Measurements from ENCODE around the gene GRIFIN. TPM values are rescaled to one million over a fixed set of nuclear protein-coding genes. Genes with fewer than 3 reads are reported as not detected.

The GRIFIN gene
- total RNA-seq, 1 donor from 2014 or later, result not detected

- TF ChIP-seq, protein P1, sequence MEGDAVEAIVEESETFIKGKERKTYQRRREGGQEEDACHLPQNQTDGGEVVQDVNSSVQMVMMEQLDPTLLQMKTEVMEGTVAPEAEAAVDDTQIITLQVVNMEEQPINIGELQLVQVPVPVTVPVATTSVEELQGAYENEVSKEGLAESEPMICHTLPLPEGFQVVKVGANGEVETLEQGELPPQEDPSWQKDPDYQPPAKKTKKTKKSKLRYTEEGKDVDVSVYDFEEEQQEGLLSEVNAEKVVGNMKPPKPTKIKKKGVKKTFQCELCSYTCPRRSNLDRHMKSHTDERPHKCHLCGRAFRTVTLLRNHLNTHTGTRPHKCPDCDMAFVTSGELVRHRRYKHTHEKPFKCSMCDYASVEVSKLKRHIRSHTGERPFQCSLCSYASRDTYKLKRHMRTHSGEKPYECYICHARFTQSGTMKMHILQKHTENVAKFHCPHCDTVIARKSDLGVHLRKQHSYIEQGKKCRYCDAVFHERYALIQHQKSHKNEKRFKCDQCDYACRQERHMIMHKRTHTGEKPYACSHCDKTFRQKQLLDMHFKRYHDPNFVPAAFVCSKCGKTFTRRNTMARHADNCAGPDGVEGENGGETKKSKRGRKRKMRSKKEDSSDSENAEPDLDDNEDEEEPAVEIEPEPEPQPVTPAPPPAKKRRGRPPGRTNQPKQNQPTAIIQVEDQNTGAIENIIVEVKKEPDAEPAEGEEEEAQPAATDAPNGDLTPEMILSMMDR (IDR thresholded peaks at IDR 0.05), result no peak
- POLR2A ChIA-PET, result interaction anchor here (0.5 to 0.8 kb wide), 2 partner anchors 11 to 12 kb away, joined by 3 read pairs; no protein-coding TSS in a partner anchor
- no peak overlapping the region for H3K27ac Mint-ChIP-seq
- no peaks in the 10 kb centered on the region for H3K36me3 Mint-ChIP-seq (ENCODE audit: low read depth)
- H3K27me3 Mint-ChIP-seq, result peaks cover 5% of the 10 kb centered on the region
- peaks cover 6% of the 10 kb centered on the region for H3K4me1 Mint-ChIP-seq
- CTCF ChIA-PET, result no interaction called here
- no peaks in the 10 kb centered on the region for H3K9me3 Mint-ChIP-seq
- intact Hi-C loops (cut with micrococcal nuclease), result no loop called here
- DNase-seq (no peak), ATAC-seq (ENCODE audit: low read depth) (no peak)
- no peak overlapping the region for H3K4me3 Mint-ChIP-seq
Measured at GRCh38 chr7:2499181-2499580, 23.0 kb upstream of the GRIFIN start.

GRCh38 chr7:2498708-2499107 is 22.5 kb upstream of the GRIFIN start:
- no peak overlapping the region for H3K4me3 Mint-ChIP-seq
- no peaks in the 10 kb centered on the region for H3K9me3 Mint-ChIP-seq
- no peak overlapping the region for H3K27ac Mint-ChIP-seq
- ChIA-PET CTCF (interaction anchor here (1.0 kb wide), 1 partner anchor 68 kb away, joined by 5 read pairs; no protein-coding TSS in a partner anchor), POLR2A (interaction anchor here (0.7 to 1.0 kb wide), 4 partner anchors 10 to 31 kb away, joined by 3 read pairs; no protein-coding TSS in a partner anchor)
- TF ChIP-seq, protein P1 (IDR thresholded peaks at IDR 0.05), result no peak
- DNase-seq (no peak), ATAC-seq (ENCODE audit: low read depth) (no peak)
- H3K4me1 Mint-ChIP-seq, result peaks cover 5% of the 10 kb centered on the region
- peaks cover 5% of the 10 kb centered on the region for H3K27me3 Mint-ChIP-seq
- intact Hi-C loops (cut with micrococcal nuclease), result no loop called here
- no peaks in the 10 kb centered on the region for H3K36me3 Mint-ChIP-seq (ENCODE audit: low read depth)

- TF ChIP-seq, protein P1 (IDR thresholded peaks at IDR 0.05), result no peak
- Mint-ChIP-seq H3K4me3 (no peak overlapping the region), H3K27me3 (peaks cover 8% of the 10 kb centered on the region), H3K9me3 (no peaks in the 10 kb centered on the region), H3K27ac (no peak overlapping the region), H3K36me3 (ENCODE audit: low read depth) (no peaks in the 10 kb centered on the region), H3K4me1 (peaks cover 5% of the 10 kb centered on the region)
- ChIA-PET CTCF (interaction anchor here (1.0 kb wide), 1 partner anchor 69 kb away, joined by 5 read pairs; no protein-coding TSS in a partner anchor), POLR2A (interaction anchor here (0.5 to 1.0 kb wide), 4 partner anchors 11 to 35 kb away, joined by 3 to 4 read pairs (median 3); no protein-coding TSS in a partner anchor)
- no peak for ATAC-seq (ENCODE audit: low read depth)
- no peak for DNase-seq
- intact Hi-C loops (cut with micrococcal nuclease), result no loop called here
Measured at GRCh38 chr7:2497500-2498336, 21.5 kb upstream of the GRIFIN start.

DNA sequence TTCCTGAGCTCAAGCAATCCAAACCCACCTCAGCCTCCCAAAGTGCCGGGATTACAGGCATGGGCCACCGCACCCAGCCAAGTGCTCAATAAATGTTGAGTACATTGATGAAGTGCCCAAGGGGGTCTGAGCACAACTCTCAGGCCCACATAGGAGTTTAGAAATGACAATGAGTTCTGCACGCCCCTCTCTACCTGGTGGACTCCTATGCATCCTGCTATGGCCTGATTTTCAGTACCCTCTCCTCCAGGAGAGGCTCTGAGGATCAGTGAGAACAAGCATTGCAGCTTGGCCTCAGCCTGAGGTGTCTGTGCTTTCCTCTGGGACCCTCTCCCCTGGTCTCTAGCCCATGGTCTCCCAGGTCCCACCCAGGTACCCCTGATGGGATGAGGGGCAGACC is 20.9 kb upstream of the GRIFIN start:
- H3K27me3 Mint-ChIP-seq, result peaks cover 10% of the 10 kb centered on the region
- CTCF ChIA-PET, result no interaction called here

DNA sequence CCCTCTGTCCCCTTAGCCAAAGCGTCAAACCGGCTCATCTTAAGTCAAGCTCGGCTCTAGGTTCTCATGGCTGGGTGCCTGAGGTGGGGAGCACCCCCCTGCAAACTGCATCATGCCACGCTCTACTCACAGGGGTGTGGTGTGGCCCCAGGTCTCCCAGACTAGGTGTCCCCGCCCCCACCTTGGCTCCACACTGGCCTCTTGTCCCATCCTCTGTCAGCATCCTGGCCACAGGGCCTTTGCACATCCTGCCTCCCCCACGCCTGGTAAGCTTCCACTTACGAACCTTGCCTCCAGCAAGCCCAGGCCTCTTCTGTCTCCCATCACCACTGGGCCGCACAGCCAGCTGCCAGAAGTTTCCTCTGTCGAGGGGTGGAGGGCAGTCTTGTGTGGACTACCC is 20.2 kb upstream of the GRIFIN start:
- Mint-ChIP-seq H3K4me3 (no peak overlapping the region), H3K9me3 (no peaks in the 10 kb centered on the region), H3K27me3 (peaks cover 10% of the 10 kb centered on the region), H3K36me3 (ENCODE audit: low read depth) (no peaks in the 10 kb centered on the region), H3K27ac (no peak overlapping the region), H3K4me1 (peaks cover 5% of the 10 kb centered on the region)
- DNase-seq, result no peak
- intact Hi-C loops (cut with micrococcal nuclease), result no loop called here
- ATAC-seq (ENCODE audit: low read depth), result no peak
- ChIA-PET CTCF (no interaction called here), POLR2A (interaction anchor here (0.6 kb wide), 1 partner anchor 126 kb away, joined by 6 read pairs; no protein-coding TSS in a partner anchor)
- TF ChIP-seq, protein P1 (IDR thresholded peaks at IDR 0.05), result no peak

More for the DNA sequence above, 20.9 kb upstream of the GRIFIN start:
- TF ChIP-seq, protein P1 (IDR thresholded peaks at IDR 0.05), result no peak
- no peak for DNase-seq
- intact Hi-C loops (cut with micrococcal nuclease), result no loop called here
- Mint-ChIP-seq H3K36me3 (ENCODE audit: low read depth) (no peaks in the 10 kb centered on the region), H3K4me1 (peaks cover 5% of the 10 kb centered on the region), H3K27ac (no peak overlapping the region), H3K9me3 (no peaks in the 10 kb centered on the region), H3K4me3 (no peak overlapping the region)
- ATAC-seq (ENCODE audit: low read depth), result no peak
- POLR2A ChIA-PET, result interaction anchor here (0.6 kb wide), 1 partner anchor 125 kb away, joined by 6 read pairs; no protein-coding TSS in a partner anchor

Data from activated B cell treated with CpG ODN at 0.5 μM for 24 hours (primary cell).